Right lobe of liver (tissue), 6 donors: ENCODE data around the gene RORC. TPM values are rescaled to one million over a fixed set of nuclear protein-coding genes. Genes with fewer than 3 reads are reported as not detected.

Source experiments
- ATAC-seq, 4 donors: fragments of 200-7000 bp; cut with Tn5 transposase; one replicate each; pipeline ENCODE4 v1.9.1; 2020; ENCODE audit warnings: mild to moderate bottlenecking in 4 of 4, moderate library complexity in 4 of 4
- DNase-seq, 3 donors: peaks; one replicate each; pipeline ENCODE4 v3.0.0-alpha.2; 2020
- H3K27ac ChIP-seq, 3 donors: fragments of 200-600 bp; one replicate each; pipeline ENCODE4 v1.8.0; 2022
- H3K27me3 ChIP-seq, 2 donors: fragments of 200-600 bp; one replicate each; pipeline ENCODE4 v1.8.0; 2022
- H3K36me3 ChIP-seq, 4 donors: fragments of 200-600 bp; sonication (generic) in 1 of 4; one replicate each; pipeline versions ENCODE4 v1.5.1 to v1.8.0; 2017 to 2022; ENCODE audit warnings: control low read depth in 1 of 4
- H3K4me1 ChIP-seq, 4 donors: fragments of 200-600 bp; sonication (generic) in 1 of 4; one replicate each; pipeline versions ENCODE4 v1.5.1 to v1.8.0; 2017 to 2022; ENCODE audit warnings: control low read depth in 1 of 4
- H3K4me3 ChIP-seq, 3 donors: fragments of 200-600 bp; one replicate each; pipeline ENCODE4 v1.8.0; 2022
- H3K9me3 ChIP-seq, 4 donors: fragments of 200-600 bp; sonication (generic) in 1 of 4; one replicate each; pipeline versions ENCODE4 v1.5.1 to v1.8.0; 2017 to 2022; ENCODE audit warnings: control low read depth in 1 of 4
- POLR2A ChIP-seq: fragments of 450-650 bp; IDR thresholded peaks from one replicate; pipeline ENCODE4 v1.6.1; 2017; ENCODE audit warnings: antibody characterized with exemption, mild to moderate bottlenecking
- WGBS: methylation state at CpG from one replicate; pipeline ENCODE4 v1.1.6; 2018; ENCODE audit warnings: low coverage, low lambda C conversion rate; ENCODE audit not compliant: insufficient coverage; ENCODE audit errors: missing lambda C conversion rate; 5-methylcytosine and 5-hydroxymethylcytosine counted together
- intact Hi-C, 2 donors: fragments of 100-400 bp; cut with DNase I; formaldehyde crosslinking; loops; one replicate each; pipeline versions ENCODE4 v1.11.2 to v1.14.1; 2022
- total RNA-seq, 6 experiments: library from RNA; depleted of rRNA in 2 of 6; stranded (reverse); fragments of >200 nt in 2 of 6; fragmentation: NEBNext Ultra II Directional in 3 of 6; extraction: Animal tissue kit (Norgen Biotek cat#: 25700) in 3 of 6; gene quantifications; one replicate each; pipeline versions ENCODE4 v1.1.0 to v1.2.4, GENCODE V29; 2016 to 2023
- TF ChIP-seq, protein P1 (sequence below), 4 donors: fragments of 200-600 bp in 3 of 4; fragments of 450-650 bp in 1 of 4; IDR thresholded peaks; one replicate each; pipeline versions ENCODE4 v1.5.1 to v1.8.0; 2016 to 2022; ENCODE audit warnings: antibody characterized with exemption in 4 of 4, mild to moderate bottlenecking in 2 of 4
- donor health status: DM: no; HTN: yes; CAD: no.
- donor health status: DM: no; HTN: no; CAD: no.
- donor health status: DM: no; HTN: no; CAD: no.
- donor health status: DM: no; HTN: yes; CAD: no.
- donor health status: DM: no; HTN: yes; CAD: no.

RORC gene
- total RNA-seq, 6 experiments from 2014 or later: 13.3 to 33.9 (median 21.5) TPM

DNA sequence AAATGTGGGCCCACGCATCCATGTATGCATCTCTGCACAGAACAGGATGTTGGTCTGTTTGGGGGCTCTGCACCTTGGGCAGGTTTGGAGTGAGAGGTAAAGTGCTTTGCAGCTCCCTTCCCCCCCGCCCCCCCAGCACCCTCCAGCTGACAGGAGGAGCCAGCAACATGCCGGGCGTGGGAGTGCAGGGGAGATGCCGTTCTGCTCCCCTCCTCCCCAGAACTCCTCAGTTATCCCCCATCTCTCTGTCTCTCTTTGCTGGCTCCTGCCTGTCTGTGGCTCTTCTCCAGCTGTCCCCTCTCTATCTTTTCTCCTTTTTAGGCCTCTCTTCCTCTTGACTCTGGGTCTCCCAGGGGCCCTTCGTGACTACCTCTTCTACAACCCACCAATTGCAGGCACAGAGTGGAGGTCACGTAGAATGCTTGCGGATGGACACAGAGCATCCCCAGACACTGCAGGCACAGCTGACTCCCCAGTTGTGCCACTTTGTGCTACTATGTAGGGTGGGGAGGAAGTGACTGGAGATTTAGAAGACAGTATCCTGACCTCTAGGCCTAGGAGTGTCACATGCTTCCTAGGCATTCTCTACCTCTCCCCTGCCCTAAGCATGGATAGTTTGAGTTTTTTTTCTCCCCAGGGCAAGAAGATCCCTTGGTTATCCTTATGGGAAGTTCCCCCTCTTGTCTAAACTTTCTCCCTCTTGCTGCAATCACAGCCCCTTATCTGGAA, 1.7 kb upstream of the RORC start:
- peak overlapping the region in 2 of 3 donors; percentile 21 to 27 for H3K4me3 ChIP-seq
- 48% methylated on average over 8 of the region's 8 CpGs for WGBS
- TF ChIP-seq, protein P1, sequence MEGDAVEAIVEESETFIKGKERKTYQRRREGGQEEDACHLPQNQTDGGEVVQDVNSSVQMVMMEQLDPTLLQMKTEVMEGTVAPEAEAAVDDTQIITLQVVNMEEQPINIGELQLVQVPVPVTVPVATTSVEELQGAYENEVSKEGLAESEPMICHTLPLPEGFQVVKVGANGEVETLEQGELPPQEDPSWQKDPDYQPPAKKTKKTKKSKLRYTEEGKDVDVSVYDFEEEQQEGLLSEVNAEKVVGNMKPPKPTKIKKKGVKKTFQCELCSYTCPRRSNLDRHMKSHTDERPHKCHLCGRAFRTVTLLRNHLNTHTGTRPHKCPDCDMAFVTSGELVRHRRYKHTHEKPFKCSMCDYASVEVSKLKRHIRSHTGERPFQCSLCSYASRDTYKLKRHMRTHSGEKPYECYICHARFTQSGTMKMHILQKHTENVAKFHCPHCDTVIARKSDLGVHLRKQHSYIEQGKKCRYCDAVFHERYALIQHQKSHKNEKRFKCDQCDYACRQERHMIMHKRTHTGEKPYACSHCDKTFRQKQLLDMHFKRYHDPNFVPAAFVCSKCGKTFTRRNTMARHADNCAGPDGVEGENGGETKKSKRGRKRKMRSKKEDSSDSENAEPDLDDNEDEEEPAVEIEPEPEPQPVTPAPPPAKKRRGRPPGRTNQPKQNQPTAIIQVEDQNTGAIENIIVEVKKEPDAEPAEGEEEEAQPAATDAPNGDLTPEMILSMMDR (IDR thresholded peaks at IDR 0.05): no peak
- TF ChIP-seq POLR2A: no peak
- ATAC-seq: no peak
- intact Hi-C loops: no loop called here
- no peaks in the 10 kb centered on the region for H3K9me3 ChIP-seq
- peak in 1 of 3 donors; percentile 9 for DNase-seq
- no peaks in the 10 kb centered on the region for H3K27me3 ChIP-seq
- peak overlapping the region in 2 of 3 donors; percentile 5 to 50 for H3K27ac ChIP-seq
- peaks cover 0 to 70% (median 30%) of the 10 kb centered on the region in 4 donors for H3K4me1 ChIP-seq
- peaks cover 0 to 2% (median under 1%) of the 10 kb centered on the region in 4 donors for H3K36me3 ChIP-seq

DNA sequence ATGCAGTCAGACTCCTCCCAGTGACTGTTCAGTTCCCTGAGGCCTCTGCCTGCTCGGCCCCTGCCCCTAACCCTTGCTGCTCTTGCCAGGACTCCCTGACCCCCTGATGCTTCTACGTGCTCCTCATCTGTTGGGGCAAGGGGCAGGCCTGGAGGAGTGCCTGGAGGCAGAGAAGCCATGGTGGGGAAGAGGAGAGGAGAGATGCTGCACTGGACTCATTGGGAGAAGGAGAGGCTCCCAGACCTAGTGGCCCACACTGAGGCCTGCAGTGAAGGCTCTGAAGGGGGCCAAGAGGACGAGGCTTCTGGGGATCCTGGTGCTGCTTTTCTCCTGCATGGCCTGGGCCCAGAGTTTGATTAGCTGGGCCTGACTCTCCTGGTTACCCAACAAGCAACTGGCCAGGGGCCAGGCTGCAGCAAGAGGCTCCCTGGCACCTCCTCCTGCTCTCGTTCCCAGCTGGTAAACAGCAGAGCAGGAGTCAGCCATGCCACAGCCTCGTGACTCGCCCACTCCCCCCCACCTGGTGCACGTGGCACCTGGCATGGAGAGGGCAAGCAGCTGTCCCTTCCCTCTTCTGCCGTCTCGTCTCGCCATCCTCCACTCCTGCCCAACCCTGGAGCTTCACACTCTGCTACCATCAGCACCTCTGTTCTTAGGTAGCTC, 847 bp upstream of the RORC start:
- DNase-seq: peak; percentile 93 to 97 (median 97)

DNA sequence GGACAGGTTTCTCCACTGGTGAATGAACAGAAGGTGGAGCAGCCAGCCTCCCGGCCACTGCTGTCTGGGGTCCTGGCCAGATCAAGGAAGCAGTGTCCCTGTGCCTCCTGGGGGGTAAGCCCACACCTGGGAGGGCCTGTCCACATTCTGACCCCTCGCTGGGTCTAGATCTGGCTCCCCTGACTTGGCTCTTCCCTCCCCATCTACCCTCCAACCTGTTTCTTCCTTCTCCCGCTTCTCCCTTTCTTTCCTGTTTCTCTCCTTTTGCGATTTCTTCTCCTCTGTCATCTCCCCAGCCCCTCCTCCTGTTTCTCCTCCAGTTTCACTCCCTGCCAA, 378 bp downstream of the RORC start:
- Histone ChIP-seq H3K4me1 (peaks cover 0 to 81% (median 32%) of the 10 kb centered on the region in 4 donors), H3K27ac (peak overlapping the region; percentile 62 to 88 (median 71)), H3K27me3 (no peaks in the 10 kb centered on the region), H3K9me3 (no peaks in the 10 kb centered on the region), H3K36me3 (peaks cover 0 to 4% (median 1%) of the 10 kb centered on the region in 4 donors), H3K4me3 (peak overlapping the region; percentile 57 to 74 (median 72))
- TF ChIP-seq, protein P1 (IDR thresholded peaks at IDR 0.05): no peak
- no peak for TF ChIP-seq POLR2A
- 16% methylated on average over 3 of the region's 4 CpGs for WGBS
- no peak for ATAC-seq
- no peak for DNase-seq
- intact Hi-C loops: no loop called here

More for the DNA sequence above, 847 bp upstream of the RORC start:
- WGBS: 13% methylated on average over 5 of the region's 10 CpGs
- ATAC-seq: peak; percentile 49 to 71 (median 58)
- intact Hi-C loops: no loop called here
- Histone ChIP-seq H3K27me3 (no peaks in the 10 kb centered on the region), H3K27ac (peak overlapping the region in 2 of 3 donors; percentile 71 to 88), H3K36me3 (peaks cover 0 to 4% (median 1%) of the 10 kb centered on the region in 4 donors), H3K4me1 (peaks cover 0 to 76% (median 31%) of the 10 kb centered on the region in 4 donors), H3K9me3 (no peaks in the 10 kb centered on the region), H3K4me3 (peak overlapping the region in 2 of 3 donors; percentile 21 to 74)
- TF ChIP-seq, protein P1 (IDR thresholded peaks at IDR 0.05): no peak
- TF ChIP-seq POLR2A: no peak

GRCh38 chr1:151830055-151830454, 1.5 kb downstream of the RORC start:
- intact Hi-C loops: no loop called here
- H3K4me3 ChIP-seq: peak overlapping the region in 2 of 3 donors; percentile 36 to 74

More at GRCh38 chr1:151830055-151830454, 1.5 kb downstream of the RORC start:
- no peak for TF ChIP-seq POLR2A
- TF ChIP-seq, protein P1 (IDR thresholded peaks at IDR 0.05): no peak
- H3K4me1 ChIP-seq: peaks cover 0 to 77% (median 30%) of the 10 kb centered on the region in 4 donors
- no peaks in the 10 kb centered on the region for H3K27me3 ChIP-seq
- 25% methylated on average over 3 of the region's 6 CpGs for WGBS
- H3K36me3 ChIP-seq: peaks cover 0 to 4% (median 1%) of the 10 kb centered on the region in 4 donors
- no peak for ATAC-seq
- no peak overlapping the region for H3K27ac ChIP-seq
- DNase-seq: peak in 1 of 3 donors; percentile 39
- H3K9me3 ChIP-seq: no peaks in the 10 kb centered on the region
